ENCODE measurements around the gene CD151. TPM values are rescaled to one million over a fixed set of nuclear protein-coding genes. Genes with fewer than 3 reads are reported as not detected.

The CD151 gene
- total RNA-seq, 1 experiment from 2014 or later, result 840 TPM

DNA sequence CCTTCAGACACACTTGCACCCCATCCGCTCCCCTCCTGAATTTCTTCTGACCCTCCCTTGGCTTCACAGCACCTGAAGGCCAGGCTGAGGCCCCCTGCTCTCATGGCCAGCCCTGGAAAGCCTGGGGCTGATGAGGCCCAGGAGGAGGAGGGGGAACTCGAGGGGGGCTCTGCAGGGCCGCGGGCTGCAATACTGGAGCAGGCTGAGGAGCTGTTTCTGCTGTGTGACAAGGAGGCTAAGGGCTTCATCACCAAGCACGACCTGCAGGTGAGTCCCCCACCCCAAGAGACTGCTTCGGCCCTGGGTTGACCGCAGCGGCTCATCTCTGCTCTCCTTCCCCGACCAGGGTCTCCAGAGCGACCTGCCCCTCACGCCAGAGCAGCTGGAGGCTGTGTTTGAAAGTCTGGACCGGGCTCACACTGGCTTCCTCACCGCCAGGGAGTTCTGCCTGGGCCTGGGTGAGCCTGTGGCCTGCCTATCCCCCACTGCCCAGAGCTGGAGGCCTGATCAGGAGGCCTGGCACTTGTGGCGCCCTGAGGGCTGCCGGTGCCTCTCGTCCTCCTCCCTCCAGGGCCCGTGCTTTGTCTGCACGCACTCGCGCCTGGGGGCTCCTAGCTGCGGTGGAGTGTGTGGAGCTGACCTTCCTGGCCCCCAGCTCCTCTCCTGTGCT lies 4.1 kb upstream of the CD151 start:
- no peak for DNase-seq (ENCODE audit: low read depth)

DNA sequence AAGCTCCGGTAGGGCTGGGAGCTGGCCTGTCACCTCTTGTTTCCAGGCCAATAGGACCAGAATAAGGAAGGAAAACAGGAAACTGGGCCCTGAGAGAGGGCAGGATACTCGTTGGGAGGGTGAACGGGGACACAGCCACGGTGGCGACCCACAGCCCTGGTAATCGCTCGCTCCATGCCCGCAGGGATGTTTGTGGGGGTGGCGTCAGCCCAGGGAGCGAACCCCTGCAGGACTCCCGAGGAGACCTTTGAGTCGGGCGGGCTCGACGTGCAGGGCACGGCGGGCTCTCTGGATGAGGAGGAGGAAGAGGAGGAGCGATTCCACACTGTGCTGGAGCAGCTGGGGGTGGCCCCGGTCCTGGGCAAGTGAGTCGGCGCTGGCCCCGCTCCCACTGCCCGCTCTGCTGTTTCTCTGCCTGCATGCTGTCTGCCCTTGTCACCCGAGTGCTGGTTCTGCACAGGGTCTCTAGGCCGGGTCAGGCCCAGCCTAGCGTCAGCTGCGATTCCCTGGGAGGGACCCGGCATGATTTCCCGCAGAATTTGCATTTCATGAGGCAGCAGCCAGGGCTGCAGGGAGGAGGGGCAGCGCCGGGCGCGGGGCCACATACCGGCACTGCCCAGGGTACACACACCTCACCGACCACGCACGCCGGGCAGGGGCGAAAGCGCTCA lies 3.4 kb upstream of the CD151 start:
- no peak for DNase-seq (ENCODE audit: low read depth)

DNA sequence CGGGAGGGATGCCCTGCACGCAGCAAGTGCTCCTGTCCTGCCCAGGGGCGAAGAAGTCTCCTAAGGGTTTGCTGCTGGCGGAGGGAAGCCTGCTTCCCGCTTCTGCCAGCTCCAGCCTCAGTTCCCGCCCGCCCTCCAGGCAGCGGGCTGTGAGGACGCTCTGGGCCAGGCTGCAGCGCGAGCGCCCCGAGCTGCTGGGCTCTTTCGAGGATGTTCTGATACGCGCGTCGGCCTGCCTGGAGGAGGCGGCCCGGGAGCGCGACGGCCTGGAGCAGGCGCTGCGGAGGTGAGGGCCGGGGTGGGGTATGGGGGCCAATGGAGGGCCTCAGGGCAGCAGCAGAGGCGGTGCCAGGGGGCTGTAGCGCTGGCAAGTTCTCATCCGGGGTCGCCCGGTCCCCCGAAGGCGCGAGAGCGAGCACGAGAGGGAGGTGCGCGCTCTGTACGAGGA lies 2.9 kb upstream of the CD151 start:
- DNase-seq (ENCODE audit: low read depth), result no peak

DNA sequence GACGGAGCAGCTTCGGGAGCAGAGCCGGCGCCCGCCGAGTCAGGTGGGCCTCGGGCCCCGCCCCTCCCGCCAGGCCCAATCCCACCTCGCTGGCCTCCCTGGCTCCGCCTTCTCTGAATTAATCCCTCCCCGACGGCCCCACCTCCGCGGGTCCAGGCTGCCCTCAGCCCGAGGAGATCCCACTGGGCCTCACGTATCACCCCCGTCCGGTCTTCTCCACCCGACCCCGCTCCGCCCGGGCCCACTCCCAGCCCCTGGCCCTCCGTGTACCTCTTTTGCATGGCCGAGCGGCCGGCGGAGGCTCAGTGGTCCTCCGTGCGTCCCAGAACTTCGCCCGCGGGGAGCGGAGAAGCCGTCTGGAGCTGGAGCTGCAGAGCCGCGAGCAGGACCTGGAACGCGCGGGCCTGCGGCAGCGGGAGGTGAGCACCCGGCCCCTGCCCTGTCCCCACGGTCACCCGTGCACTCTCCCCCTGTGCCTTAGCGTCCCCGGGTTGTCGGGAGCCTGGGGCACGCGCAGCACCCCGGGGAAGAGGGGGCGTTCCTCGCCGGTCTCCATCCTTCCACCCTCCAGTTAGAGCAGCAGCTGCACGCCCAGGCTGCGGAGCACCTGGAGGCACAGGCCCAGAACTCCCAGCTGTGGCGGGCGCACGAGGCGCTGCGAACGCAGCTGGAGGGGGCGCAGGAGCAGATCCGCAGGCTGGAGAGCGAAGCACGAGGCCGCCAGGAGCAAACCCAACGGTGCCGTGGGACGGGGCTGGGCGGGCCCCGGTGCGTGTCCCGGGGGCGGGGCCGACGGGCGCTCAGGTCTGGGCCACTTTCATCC lies 2.2 kb upstream of the CD151 start:
- DNase-seq (ENCODE audit: low read depth), result no peak

DNA sequence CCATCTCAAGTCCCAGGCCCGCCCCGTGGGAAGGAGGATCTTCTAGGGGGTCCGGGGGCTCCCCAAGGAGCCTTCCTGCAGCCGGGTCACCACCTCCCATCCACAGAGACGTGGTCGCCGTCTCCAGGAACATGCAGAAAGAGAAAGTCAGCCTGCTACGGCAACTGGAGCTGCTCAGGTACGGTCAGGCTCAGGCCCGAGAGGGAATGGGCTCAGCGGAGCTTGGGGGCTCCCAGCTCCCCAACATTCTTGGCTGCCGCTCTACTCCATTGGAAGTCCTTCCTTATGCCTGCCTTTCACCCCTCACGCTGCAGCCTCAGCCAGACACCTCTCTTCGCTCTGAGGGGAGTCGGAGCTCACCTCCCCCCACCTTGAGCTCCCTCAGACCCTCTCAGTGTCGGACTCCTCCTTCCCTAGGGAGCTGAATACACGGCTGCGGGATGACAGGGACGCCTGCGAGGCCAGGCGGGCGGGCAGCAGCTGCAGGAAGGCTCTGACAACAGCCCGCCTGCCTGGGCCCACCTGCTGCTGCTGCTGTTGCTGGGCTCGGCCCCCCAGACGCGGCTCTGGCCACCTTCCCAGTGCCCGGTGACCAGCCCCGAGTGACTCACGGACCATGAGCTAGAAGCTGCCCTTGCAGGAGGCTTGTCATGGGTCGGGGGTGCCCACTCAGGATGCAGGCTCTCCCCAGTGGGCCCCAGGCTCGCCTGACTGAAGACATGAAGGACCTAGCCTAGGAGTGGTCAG lies 1.5 kb upstream of the CD151 start:
- peak; percentile 93 for DNase-seq (ENCODE audit: low read depth)

DNA sequence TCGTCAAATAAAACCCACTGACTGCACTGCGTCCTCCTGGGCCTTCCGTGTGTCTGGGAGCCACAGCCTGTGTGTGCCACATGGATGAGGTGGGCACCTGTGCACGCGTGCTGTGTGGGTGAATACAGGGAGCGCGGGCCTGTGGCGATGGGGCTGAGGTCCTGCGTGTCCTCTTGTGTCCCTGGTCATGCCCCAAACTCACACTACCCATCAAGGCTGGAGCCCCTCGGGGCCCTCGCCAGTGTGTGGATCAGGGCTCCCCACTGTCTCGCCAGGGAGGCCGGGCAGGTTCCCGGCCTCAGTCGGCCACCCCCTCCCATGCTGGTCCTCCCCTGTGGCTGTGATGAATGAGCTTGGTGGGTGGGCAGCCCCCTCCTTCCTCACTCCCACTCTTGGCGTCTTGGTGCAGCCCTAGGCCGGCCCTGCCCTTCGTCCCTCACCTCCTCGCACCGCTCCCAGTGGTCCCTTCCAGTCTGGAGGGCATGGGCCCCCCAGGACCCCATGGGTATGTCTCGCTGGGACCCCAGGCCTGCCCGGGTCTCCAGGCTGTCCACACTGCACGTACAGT lies 707 bp upstream of the CD151 start:
- DNase-seq (ENCODE audit: low read depth), result no peak

DNA sequence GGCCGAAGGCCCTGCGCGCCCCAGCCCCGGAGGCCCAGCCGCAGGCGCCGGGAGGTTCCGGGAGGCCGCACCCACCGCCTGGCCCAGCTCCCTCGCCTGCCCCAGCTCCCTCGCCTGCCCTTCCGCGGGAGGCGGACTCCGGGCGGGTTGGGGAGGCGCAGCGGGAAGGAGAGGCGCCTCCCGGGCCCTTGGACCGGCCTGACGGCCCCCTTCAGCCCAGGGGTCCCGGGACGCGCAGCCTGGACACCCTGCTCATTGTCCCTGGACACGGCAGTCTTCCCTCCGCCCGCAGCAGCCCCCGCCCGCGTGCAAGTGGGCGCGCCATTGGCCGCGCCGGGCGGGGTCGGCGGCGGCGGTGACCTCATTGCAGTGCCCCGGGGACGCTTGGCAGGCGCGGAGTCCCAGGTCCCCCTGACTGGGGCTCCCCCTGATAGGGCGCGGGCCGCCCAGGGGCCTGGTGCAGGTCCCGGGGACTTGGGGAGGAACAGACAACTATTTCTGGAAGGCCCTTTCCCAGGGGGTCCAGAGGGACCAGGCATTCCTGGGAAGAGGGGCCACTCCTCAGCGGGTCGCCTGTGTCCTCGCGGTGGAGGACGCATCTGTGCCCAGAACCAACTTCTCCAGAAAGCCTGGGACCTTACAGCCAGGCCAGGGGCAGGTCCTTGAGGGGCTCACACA lies 501 bp downstream of the CD151 start:
- DNase-seq (ENCODE audit: low read depth), result no peak

DNA sequence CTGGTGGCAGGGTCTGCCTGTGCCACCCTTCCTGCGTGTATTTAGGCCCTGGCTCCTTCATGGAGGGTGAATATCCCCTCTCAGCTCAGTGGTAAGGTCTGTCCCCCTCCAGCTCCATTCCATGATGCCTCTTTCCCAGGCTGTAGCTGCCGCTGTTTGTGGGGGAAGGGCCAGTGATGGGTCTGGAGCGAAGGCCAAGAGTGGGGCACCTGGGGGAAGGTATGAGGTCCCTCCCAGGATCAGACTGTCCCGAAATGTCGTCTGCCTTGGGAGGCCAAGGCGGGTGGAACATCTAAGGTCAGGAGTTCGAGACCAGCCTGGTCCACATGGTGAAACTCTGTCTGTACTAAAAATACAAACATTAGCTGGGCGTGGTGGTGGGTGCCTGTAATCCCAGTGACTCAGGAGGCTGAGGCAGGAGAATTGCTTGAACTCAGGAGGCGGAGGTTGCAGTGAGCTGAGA lies 1.1 kb downstream of the CD151 start:
- peak; percentile 48 for DNase-seq (ENCODE audit: low read depth)

DNA sequence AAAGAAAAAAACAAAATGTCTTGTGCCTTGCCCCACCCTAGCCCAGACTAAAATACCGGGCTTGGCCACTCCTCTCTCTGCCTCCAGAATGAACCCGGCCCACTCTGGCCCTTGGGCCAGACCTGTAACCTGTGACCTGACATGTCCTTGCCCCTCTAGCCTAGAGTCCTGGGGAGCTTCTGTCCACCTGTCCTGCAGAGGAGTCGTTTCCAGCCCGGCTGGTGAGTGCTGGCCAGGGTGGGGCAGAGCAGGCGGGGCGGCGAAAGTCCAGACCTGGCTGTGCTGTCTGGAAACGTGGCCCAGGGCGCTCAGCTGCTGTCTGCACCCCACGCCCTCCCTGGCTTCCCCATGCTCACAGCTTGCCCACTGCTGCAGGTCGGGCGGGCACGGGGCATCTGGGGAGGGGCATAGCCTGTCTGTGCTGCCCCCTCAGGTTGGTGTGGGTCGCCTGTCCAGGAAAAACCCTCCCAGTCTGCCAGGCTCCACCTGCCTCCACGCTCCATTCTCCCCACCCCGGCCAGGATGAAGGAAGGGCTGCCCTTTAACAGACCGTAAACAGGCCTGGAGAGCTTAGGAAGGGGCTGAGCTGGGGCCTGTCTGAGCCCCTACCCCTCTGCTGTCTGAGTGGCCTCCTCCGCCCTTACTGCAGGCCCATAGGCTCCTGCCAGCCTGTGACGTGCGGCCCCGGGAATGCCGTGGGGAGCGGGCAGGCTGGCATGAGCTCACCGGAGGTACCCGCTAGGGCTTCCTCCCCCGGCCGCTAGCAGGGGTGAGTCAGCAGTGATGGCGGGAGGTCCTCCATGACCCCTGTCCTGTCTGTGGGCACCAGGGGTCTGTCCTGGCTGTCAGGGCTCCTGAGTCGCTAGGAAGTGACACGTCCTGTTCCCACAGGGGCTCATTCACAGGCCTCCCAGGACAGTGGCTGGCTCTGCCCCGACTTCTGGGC lies 1.9 kb downstream of the CD151 start:
- peak; percentile 92 for DNase-seq (ENCODE audit: low read depth)

DNA sequence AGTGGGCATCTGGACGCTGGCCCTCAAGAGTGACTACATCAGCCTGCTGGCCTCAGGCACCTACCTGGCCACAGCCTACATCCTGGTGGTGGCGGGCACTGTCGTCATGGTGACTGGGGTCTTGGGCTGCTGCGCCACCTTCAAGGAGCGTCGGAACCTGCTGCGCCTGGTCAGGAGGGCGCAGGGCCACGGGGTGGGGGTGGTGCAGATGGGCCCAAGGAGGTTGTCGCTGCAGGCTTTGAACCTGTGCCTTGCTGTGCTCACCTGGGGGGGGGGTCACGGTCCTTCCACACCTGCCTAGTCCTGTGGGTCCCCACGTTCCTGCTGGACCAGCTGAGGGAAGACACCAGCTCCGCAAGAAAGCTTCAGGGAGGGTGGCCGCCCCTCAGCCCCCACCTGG lies 3.5 kb downstream of the CD151 start:
- DNase-seq (ENCODE audit: low read depth), result no peak

DNA sequence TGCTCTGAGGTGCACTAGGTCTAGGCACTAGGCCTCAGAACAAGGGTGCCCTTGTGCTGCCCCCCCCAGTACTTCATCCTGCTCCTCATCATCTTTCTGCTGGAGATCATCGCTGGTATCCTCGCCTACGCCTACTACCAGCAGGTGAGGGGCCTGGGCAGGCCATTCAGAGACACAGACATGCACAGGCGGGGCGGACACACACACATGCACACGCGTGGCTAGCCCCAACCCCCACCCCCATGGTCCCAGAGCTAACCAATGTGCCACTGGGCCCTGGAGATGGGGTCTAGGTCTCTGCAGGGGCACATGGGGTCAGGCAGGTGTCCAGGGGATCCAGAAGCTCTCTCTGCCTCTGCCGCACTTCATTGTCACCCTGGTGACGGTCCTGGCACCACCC lies 3.9 kb downstream of the CD151 start:
- DNase-seq (ENCODE audit: low read depth), result no peak

DNA sequence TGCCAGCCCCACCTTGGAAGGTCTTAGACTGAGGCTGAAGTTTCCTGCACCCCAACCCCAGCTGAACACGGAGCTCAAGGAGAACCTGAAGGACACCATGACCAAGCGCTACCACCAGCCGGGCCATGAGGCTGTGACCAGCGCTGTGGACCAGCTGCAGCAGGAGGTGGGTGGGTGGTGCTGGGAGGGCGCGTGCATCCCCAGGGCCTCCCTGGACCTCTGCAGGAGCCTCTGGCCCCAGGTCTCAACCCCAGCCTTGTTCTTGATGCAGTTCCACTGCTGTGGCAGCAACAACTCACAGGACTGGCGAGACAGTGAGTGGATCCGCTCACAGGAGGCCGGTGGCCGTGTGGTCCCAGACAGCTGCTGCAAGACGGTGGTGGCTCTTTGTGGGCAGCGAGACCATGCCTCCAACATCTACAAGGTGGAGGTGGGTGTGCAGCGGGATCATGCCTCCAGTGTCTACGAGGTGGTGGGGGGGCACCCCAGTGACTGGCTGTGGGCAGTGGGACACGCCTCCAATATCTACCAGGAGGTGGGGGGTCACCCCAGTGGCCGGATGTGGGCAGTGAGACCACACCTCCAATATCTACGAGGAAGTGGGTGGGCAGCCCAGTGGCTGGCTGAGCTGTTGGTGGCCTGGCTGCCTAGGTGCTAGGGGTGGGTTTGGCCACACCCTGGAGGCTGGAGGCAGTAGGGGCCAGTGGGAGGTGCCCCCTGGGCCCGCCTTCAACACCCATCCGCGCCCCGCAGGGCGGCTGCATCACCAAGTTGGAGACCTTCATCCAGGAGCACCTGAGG lies 4.6 kb downstream of the CD151 start:
- DNase-seq (ENCODE audit: low read depth), result no peak

DNA sequence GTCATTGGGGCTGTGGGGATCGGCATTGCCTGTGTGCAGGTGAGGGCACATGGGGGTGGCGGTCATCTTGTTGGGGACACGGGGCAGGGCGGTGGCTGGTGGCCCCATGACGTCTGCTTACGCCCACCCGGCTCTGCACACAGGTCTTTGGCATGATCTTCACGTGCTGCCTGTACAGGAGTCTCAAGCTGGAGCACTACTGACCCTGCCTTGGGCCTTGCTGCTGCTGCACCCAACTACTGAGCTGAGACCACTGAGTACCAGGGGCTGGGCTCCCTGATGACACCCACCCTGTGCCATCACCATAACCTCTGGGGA lies 5.2 kb downstream of the CD151 start:
- no peak for DNase-seq (ENCODE audit: low read depth)

DNA sequence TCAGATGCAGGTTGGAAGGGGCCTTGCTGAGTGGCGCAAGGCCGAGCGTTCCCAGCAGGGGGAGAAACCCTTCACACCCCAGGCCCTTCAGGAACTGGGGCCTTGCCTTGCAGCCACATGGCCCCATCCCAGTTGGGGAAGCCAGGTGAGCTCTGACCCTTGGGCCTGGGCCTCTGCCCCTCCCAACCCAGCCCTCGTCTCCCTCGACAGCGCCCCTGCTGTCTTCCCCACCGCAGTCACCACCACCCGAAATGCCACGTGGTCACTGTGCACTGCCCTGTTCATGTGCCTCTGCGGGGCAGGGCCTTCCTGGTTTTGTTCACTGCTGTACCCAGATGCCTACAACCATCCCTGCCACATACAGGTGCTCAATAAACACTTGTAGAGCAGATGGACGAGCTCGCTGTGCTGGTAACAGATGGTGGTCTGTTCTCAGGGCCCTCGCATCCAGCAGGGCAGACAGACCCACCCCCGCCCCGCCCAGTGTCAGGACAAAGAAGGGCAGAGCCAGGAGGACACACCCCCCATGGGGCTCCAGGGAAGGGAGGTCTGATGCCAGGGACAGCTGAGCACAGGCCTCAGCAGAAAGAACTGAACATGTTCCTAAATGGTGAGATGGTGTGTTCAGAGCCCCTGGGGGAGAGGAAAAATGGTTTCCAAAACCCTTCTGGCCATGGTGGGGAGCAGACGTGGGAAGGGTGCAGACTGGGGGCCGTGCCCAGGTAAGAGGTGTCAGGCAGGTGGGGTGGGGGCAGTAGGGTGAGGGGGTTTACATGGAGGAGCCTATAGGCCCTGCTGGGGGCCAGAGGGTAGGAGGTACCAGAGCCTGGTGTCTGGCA lies 5.9 kb downstream of the CD151 start:
- DNase-seq (ENCODE audit: low read depth), result peak; percentile 76

DNA sequence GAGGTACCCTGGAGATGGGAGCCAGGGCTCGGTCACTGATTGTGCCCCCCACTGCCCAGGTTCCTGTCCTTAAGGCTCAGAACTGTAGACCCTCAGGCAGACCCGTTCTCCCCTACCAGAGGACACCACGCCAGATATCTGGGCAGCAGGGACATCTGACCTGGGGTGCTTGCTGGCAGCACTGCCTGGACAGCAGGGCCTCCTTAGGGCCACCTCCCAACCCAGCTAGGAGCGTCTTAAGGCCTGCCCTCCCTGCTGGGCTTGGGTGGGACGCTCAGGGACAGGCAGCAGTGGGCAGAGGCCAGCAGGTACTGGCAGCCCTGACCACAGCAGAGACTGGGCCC lies 6.5 kb downstream of the CD151 start:
- DNase-seq (ENCODE audit: low read depth), result no peak

DNA sequence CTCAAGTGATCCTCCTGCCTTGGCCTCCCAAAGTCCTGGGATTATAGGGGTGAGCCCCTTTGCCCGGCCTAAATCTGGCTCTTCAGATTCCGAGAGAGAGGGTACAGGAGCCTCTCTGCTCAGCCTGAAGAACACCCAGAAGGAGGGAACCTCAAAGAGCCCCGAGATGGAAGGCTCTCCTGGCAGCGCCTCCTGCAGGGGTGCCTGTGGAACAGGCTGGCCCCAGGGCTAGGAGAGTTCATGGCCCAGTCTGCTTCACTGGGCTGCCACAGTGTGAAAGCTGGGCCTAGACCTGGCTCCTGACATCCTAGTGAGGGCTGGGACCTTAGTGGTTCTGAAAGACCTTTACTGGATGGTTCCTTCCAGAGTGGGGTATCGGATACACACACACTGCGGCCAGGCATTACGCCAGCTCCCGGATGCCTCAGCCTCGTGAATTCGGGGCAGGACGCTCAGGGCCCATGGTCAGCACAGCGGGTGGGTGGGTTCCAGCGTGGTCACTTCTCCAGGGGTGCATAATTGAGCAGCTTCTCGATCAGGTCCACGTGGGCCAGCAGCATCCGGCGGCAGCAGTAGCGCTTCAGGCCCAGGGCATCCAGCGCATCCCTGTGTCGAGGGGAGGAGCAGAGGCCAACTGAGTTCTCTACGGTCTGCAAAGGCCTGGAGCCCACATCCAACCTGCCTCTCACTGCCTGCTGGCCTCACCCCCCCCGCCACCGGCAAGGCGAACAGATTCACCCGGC lies 7.3 kb downstream of the CD151 start:
- peak; percentile 55 for DNase-seq (ENCODE audit: low read depth)

DNA sequence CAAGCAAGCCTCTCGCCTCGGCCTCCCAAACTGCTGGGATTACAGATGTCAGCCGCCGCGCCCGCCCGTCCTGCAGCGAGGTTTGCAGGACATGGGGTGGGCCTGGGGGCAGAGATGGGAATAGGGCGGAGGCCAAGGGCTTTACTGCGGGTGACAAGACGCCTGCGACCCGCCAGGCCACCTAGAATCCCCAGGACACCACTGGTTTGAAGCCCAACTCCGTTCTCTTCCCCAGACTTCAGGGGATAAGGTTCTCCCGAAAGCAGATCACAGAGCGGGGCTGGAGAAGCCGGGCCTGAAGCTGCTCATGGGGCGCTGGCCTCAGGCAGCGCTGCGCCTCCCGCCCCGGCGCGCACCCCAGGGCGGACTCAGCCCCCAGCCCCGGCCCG lies 9.2 kb downstream of the CD151 start:
- no peak for DNase-seq (ENCODE audit: low read depth)

Measured in LHCN-M2 (cell line).